ENCODE results near the gene COA1. TPM values are rescaled to one million over a fixed set of nuclear protein-coding genes. Genes with fewer than 3 reads are reported as not detected.

Gene COA1
- total RNA-seq, 1 donor from 2014 or later = 50.0 TPM

- no peak for DNase-seq (ENCODE audit: low read depth)
Measured at GRCh38 chr7:43594020-43594419, 135.3 kb downstream of the COA1 start.

GRCh38 chr7:43593010-43593409 lies 136.3 kb downstream of the COA1 start:
- Histone ChIP-seq H3K4me3 (ENCODE audit: low read depth, low read length) (no peak overlapping the region), H3K36me3 (ENCODE audit: control insufficient read depth, insufficient read depth, low read length) (peaks cover 7% of the 10 kb centered on the region), H3K27me3 (ENCODE audit: control insufficient read depth, insufficient read depth, low read length) (no peaks in the 10 kb centered on the region)
- TF ChIP-seq, protein P1, sequence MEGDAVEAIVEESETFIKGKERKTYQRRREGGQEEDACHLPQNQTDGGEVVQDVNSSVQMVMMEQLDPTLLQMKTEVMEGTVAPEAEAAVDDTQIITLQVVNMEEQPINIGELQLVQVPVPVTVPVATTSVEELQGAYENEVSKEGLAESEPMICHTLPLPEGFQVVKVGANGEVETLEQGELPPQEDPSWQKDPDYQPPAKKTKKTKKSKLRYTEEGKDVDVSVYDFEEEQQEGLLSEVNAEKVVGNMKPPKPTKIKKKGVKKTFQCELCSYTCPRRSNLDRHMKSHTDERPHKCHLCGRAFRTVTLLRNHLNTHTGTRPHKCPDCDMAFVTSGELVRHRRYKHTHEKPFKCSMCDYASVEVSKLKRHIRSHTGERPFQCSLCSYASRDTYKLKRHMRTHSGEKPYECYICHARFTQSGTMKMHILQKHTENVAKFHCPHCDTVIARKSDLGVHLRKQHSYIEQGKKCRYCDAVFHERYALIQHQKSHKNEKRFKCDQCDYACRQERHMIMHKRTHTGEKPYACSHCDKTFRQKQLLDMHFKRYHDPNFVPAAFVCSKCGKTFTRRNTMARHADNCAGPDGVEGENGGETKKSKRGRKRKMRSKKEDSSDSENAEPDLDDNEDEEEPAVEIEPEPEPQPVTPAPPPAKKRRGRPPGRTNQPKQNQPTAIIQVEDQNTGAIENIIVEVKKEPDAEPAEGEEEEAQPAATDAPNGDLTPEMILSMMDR (IDR thresholded peaks at IDR 0.05; ENCODE audit: insufficient read depth, low read length, severe bottlenecking) = no peak
- no peak for DNase-seq (ENCODE audit: low read depth)
- FAIRE-seq = no peak

More at GRCh38 chr7:43594020-43594419, 135.3 kb downstream of the COA1 start:
- FAIRE-seq = no peak
- Histone ChIP-seq H3K4me3 (ENCODE audit: low read depth, low read length) (no peak overlapping the region), H3K36me3 (ENCODE audit: control insufficient read depth, insufficient read depth, low read length) (peaks cover 7% of the 10 kb centered on the region), H3K27me3 (ENCODE audit: control insufficient read depth, insufficient read depth, low read length) (no peaks in the 10 kb centered on the region)
- TF ChIP-seq, protein P1 (IDR thresholded peaks at IDR 0.05; ENCODE audit: insufficient read depth, low read length, severe bottlenecking) = no peak

DNA sequence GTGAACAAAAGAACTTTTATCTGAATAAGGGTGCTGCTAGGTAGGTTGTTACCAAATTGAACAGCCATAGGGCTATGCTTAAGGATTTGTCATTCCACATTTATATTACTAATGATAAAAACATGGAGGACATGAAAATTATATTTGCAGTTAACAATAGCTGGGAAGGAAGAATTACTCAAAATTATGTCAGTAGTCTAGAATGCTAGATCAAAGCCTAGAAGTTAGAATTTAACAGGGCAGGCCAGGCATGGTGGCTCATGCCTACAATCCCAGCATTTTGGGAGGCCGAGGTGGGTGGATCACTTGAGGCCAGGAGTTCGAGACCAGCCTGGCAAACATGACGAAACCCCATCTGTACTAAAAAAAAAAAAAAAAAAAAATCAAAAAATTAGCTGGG lies 137.0 kb downstream of the COA1 start:
- H3K27me3 ChIP-seq (ENCODE audit: control insufficient read depth, insufficient read depth, low read length) = no peaks in the 10 kb centered on the region
- H3K4me3 ChIP-seq (ENCODE audit: low read depth, low read length) = no peak overlapping the region
- H3K36me3 ChIP-seq (ENCODE audit: control insufficient read depth, insufficient read depth, low read length) = peaks cover 4% of the 10 kb centered on the region
- TF ChIP-seq, protein P1 (IDR thresholded peaks at IDR 0.05; ENCODE audit: insufficient read depth, low read length, severe bottlenecking) = no peak
- no peak for FAIRE-seq
- peak; percentile 38 for DNase-seq (ENCODE audit: low read depth)

DNA sequence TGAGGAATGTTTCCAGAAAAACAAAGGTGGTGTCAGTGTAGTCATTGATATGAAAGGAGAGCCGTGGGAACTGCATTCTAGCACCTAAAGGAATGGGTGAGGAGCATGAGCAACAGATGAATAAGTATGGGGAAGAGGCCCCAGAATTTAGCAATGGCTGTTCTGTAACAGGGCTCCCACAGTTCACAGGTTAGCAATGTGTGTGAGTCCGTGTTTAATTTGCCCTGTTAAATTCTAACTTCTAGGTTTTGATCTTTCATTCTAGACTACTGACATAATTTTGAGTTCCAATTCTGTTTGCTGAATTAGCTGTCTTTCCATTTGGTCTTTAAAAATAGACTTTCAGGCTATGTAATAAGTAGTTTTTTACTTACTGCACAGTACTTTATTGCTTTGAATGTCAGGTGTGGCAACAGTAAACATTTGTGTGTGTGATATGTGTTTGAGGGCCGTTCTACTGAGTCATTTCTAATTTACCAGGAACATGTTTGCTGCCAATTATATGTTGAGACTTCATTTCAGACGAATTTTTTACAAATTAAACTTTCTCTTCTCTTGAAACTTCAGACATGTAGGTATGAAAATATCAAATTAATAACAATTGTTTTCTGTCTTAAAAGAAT lies 137.7 kb downstream of the COA1 start:
- H3K27me3 ChIP-seq (ENCODE audit: control insufficient read depth, insufficient read depth, low read length) = no peaks in the 10 kb centered on the region
- FAIRE-seq = peak; percentile 7
- no peak overlapping the region for H3K4me3 ChIP-seq (ENCODE audit: low read depth, low read length)
- TF ChIP-seq, protein P1 (IDR thresholded peaks at IDR 0.05; ENCODE audit: insufficient read depth, low read length, severe bottlenecking) = no peak
- H3K36me3 ChIP-seq (ENCODE audit: control insufficient read depth, insufficient read depth, low read length) = peaks cover 3% of the 10 kb centered on the region
- peak; percentile 86 for DNase-seq (ENCODE audit: low read depth)

GRCh38 chr7:43590862-43591557 lies 138.3 kb downstream of the COA1 start:
- TF ChIP-seq, protein P1 (IDR thresholded peaks at IDR 0.05; ENCODE audit: insufficient read depth, low read length, severe bottlenecking) = no peak
- Histone ChIP-seq H3K27me3 (ENCODE audit: control insufficient read depth, insufficient read depth, low read length) (no peaks in the 10 kb centered on the region), H3K4me3 (ENCODE audit: low read depth, low read length) (no peak overlapping the region), H3K36me3 (ENCODE audit: control insufficient read depth, insufficient read depth, low read length) (peaks cover 3% of the 10 kb centered on the region)
- no peak for FAIRE-seq
- no peak for DNase-seq (ENCODE audit: low read depth)
